H1 (cell line): ENCODE data around the gene GEN1. TPM values are rescaled to one million over a fixed set of nuclear protein-coding genes. Genes with fewer than 3 reads are reported as not detected.

Experiments
- CTCF ChIA-PET: fragments of 300-600 bp; sonication (Branson Sonifier 250); formaldehyde crosslinking; loops from one replicate; lab custom pipeline; 2021; ENCODE audit not compliant: partially characterized antibody; lab: Charles Lee
- POLR2A ChIA-PET: fragments of 300-600 bp; sonication (Branson Sonifier 250); formaldehyde crosslinking; loops from one replicate; lab custom pipeline; 2021; ENCODE audit warnings: inconsistent platforms; ENCODE audit not compliant: partially characterized antibody; lab: Charles Lee
- DNase-seq, 2 experiments: peaks; one replicate each; pipeline versions ENCODE4 v3.0.0 to v3.0.0-alpha.2; 2010 to 2022; ENCODE audit warnings: low spot score in 2 of 2, low read depth in 1 of 2, mixed read lengths in 1 of 2
- FAIRE-seq: peaks from 2 replicates; lab custom pipeline; 2011; peaks lifted over from hg19 to GRCh38; lab: Jason Lieb, UNC
- H2AFZ ChIP-seq: 2 replicates; pipeline ENCODE4 v1.8.1; 2012; ENCODE audit warnings: low read length, inconsistent platforms
- H2AK5ac ChIP-seq: 2 replicates; pipeline ENCODE4 v1.6.1; 2013; ENCODE audit warnings: low read depth, low read length
- H2BK120ac ChIP-seq: replicated peaks from 2 replicates; pipeline ENCODE3; 2013; ENCODE audit warnings: low read depth, low read length, inconsistent platforms
- H2BK12ac ChIP-seq: 2 replicates; pipeline ENCODE4 v1.6.1; 2013; ENCODE audit warnings: low read depth, low read length
- H2BK15ac ChIP-seq: 2 replicates; pipeline ENCODE4 v1.6.1; 2013; ENCODE audit warnings: low read length
- H2BK20ac ChIP-seq: 2 replicates; pipeline ENCODE4 v1.6.1; 2013; ENCODE audit warnings: low read length
- H2BK5ac ChIP-seq: 2 replicates; pipeline ENCODE4 v1.6.1; 2013; ENCODE audit warnings: low read depth, low read length
- H3K14ac ChIP-seq: 2 replicates; pipeline ENCODE4 v1.6.1; 2013; ENCODE audit warnings: inconsistent platforms; ENCODE audit not compliant: insufficient read length
- H3K18ac ChIP-seq: 2 replicates; pipeline ENCODE4 v1.6.1; 2013; ENCODE audit warnings: low read length; ENCODE audit errors: extremely low read depth
- H3K23ac ChIP-seq: 2 replicates; pipeline ENCODE4 v1.6.1; 2013; ENCODE audit warnings: inconsistent platforms; ENCODE audit not compliant: insufficient read length
- H3K23me2 ChIP-seq: 2 replicates; pipeline ENCODE4 v1.6.1; 2013; ENCODE audit warnings: low read depth, low read length
- H3K27ac ChIP-seq: 2 replicates; pipeline ENCODE4 v1.6.1; 2011; ENCODE audit warnings: low read depth, low read length, inconsistent platforms
- H3K27me3 ChIP-seq, 4 experiments: replicated peaks in 1 of 4; 1 replicate in 1 of 4; 2 replicates in 3 of 4; pipeline versions ENCODE4 v1.6.1 to v1.8.1; 2011 to 2013; ENCODE audit warnings: low read length in 3 of 4, mild to moderate bottlenecking in 3 of 4, inconsistent platforms in 2 of 4, mixed read lengths in 2 of 4, moderate library complexity in 1 of 4; ENCODE audit not compliant: control insufficient read depth in 3 of 4, insufficient read depth in 3 of 4; ENCODE audit errors: extremely low read depth in 1 of 4
- H3K36me3 ChIP-seq, 4 experiments: 2 replicates each; pipeline versions ENCODE4 v1.6.1 to v1.8.1; 2011 to 2013; ENCODE audit warnings: mild to moderate bottlenecking in 4 of 4, low read length in 3 of 4, moderate library complexity in 2 of 4, control low read depth in 1 of 4, inconsistent platforms in 1 of 4; ENCODE audit not compliant: insufficient read depth in 4 of 4, control insufficient read depth in 2 of 4
- H3K4ac ChIP-seq: replicated peaks from 2 replicates; pipeline ENCODE3; 2013; ENCODE audit warnings: low read length, low read depth, mixed read lengths, inconsistent platforms; ENCODE audit not compliant: insufficient read length
- H3K4me1 ChIP-seq, 4 experiments: replicated peaks in 1 of 4; 1 replicate in 1 of 4; 2 replicates in 3 of 4; pipeline versions ENCODE4 v1.6.1 to v1.8.1; 2011 to 2013; ENCODE audit warnings: low read length in 3 of 4, inconsistent platforms in 2 of 4, mixed read lengths in 1 of 4; ENCODE audit not compliant: insufficient read depth in 4 of 4, control insufficient read depth in 3 of 4
- H3K4me2 ChIP-seq, 2 experiments: 2 replicates each; pipeline versions ENCODE4 v1.6.1 to v1.8.1; 2011 to 2013; ENCODE audit warnings: low read depth in 2 of 2, low read length in 2 of 2, control low read depth in 1 of 2, inconsistent platforms in 1 of 2, mild to moderate bottlenecking in 1 of 2; ENCODE audit not compliant: insufficient read depth in 1 of 2
- H3K4me3 ChIP-seq, 4 experiments: fragments of 200-600, 300-600 bp in 1 of 4; sonication (generic), shearing (Covaris generic), sonication (Bioruptor Twin) in 1 of 4; 2 replicates each; pipeline versions ENCODE4 v1.5.1 to v1.8.1; 2011 to 2016; ENCODE audit warnings: low read length in 4 of 4, low read depth in 3 of 4, control low read depth in 2 of 4, inconsistent platforms in 2 of 4, mild to moderate bottlenecking in 2 of 4, mixed read lengths in 1 of 4, moderate library complexity in 1 of 4; ENCODE audit not compliant: insufficient read depth in 2 of 4; ENCODE audit errors: extremely low read depth in 1 of 4
- H3K56ac ChIP-seq: replicated peaks from 2 replicates; pipeline ENCODE3; 2013; ENCODE audit warnings: low read depth, mild to moderate bottlenecking, mixed read lengths, low read length, inconsistent platforms; ENCODE audit not compliant: insufficient read length
- H3K79me1 ChIP-seq: 2 replicates; pipeline ENCODE4 v1.6.1; 2013; ENCODE audit warnings: low read depth, low read length, control low read depth
- H3K79me2 ChIP-seq, 2 experiments: 2 replicates each; pipeline versions ENCODE4 v1.6.1 to v1.8.1; 2012 to 2013; ENCODE audit warnings: low read length in 2 of 2, mild to moderate bottlenecking in 2 of 2, inconsistent platforms in 1 of 2; ENCODE audit not compliant: insufficient read depth in 2 of 2, control insufficient read depth in 1 of 2
- H3K9ac ChIP-seq, 4 experiments: replicated peaks in 1 of 4; 1 replicate in 1 of 4; 2 replicates in 3 of 4; pipeline versions ENCODE4 v1.6.1 to v1.8.1; 2011 to 2013; ENCODE audit warnings: low read depth in 3 of 4, low read length in 3 of 4, control low read depth in 2 of 4, mild to moderate bottlenecking in 2 of 4, moderate library complexity in 2 of 4, inconsistent platforms in 1 of 4; ENCODE audit errors: extremely low read depth in 1 of 4
- H3K9me3 ChIP-seq, 2 experiments: 2 replicates each; pipeline versions ENCODE4 v1.6.1 to v1.8.1; 2012 to 2013; ENCODE audit warnings: mild to moderate bottlenecking in 2 of 2, moderate library complexity in 2 of 2, control low read depth in 1 of 2, inconsistent platforms in 1 of 2, low read depth in 1 of 2, low read length in 1 of 2, mixed read lengths in 1 of 2; ENCODE audit not compliant: insufficient read depth in 2 of 2
- H4K20me1 ChIP-seq, 2 experiments: replicated peaks in 1 of 2; 2 replicates each; pipeline versions ENCODE3 to v1.8.1; 2011 to 2013; ENCODE audit warnings: inconsistent platforms in 2 of 2, low read length in 2 of 2, mild to moderate bottlenecking in 1 of 2; ENCODE audit not compliant: insufficient read depth in 2 of 2, control insufficient read depth in 1 of 2
- H4K5ac ChIP-seq: 2 replicates; pipeline ENCODE4 v1.6.1; 2013; ENCODE audit warnings: low read length, low read depth, mixed read lengths, inconsistent platforms; ENCODE audit not compliant: insufficient read length
- H4K8ac ChIP-seq: 2 replicates; pipeline ENCODE4 v1.8.0; 2013; ENCODE audit warnings: mild to moderate bottlenecking, moderate library complexity, low read length, inconsistent platforms; ENCODE audit not compliant: insufficient read depth; ENCODE audit errors: extremely low read depth
- H4K91ac ChIP-seq: replicated peaks from 2 replicates; pipeline ENCODE3; 2013; ENCODE audit warnings: low read length, mixed read lengths, inconsistent platforms; ENCODE audit not compliant: insufficient read length
- BACH1 ChIP-seq: IDR thresholded peaks from 2 replicates; pipeline ENCODE4 v1.6.1; 2012; ENCODE audit warnings: low read length, improper control_type of control experiment
- EGR1 ChIP-seq: IDR thresholded peaks from 2 replicates; pipeline ENCODE4 v1.6.1; 2011; ENCODE audit warnings: low read depth, low read length, borderline replicate concordance
- EP300 ChIP-seq, 2 experiments: IDR thresholded peaks; 1 replicate in 1 of 2; 2 replicates in 1 of 2; pipeline ENCODE4 v1.6.1; 2011 to 2012; ENCODE audit warnings: low read depth in 2 of 2, low read length in 2 of 2, mild to moderate bottlenecking in 2 of 2, borderline replicate concordance in 1 of 2, inconsistent platforms in 1 of 2, moderate library complexity in 1 of 2
- KDM1A ChIP-seq: fragments of 200-600, 300-600 bp; sonication (generic); IDR thresholded peaks from 2 replicates; pipeline ENCODE4 v1.7.1; 2016; ENCODE audit warnings: mild to moderate bottlenecking, low read length, borderline replicate concordance
- KDM5A ChIP-seq: fragments of 200-600 bp; IDR thresholded peaks from 2 replicates; pipeline ENCODE4 v1.7.1; 2012; ENCODE audit warnings: mild to moderate bottlenecking, low read length, inconsistent platforms, mixed read lengths
- RAD21 ChIP-seq, 2 experiments: IDR thresholded peaks in 1 of 2; conservative IDR thresholded peaks in 1 of 2; 2 replicates each; pipeline ENCODE4 v1.6.1; 2011; ENCODE audit warnings: low read depth in 2 of 2, low read length in 2 of 2, improper control_type of control experiment in 1 of 2, inconsistent platforms in 1 of 2, mild to moderate bottlenecking in 1 of 2, moderate library complexity in 1 of 2
- SIX5 ChIP-seq: IDR thresholded peaks from 2 replicates; pipeline ENCODE4 v1.6.1; 2011; ENCODE audit warnings: mild to moderate bottlenecking, low read depth, low read length
- SRF ChIP-seq: IDR thresholded peaks from 2 replicates; pipeline ENCODE4 v1.6.1; 2011; ENCODE audit warnings: mild to moderate bottlenecking, low read depth, low read length, moderate library complexity
- TAF7 ChIP-seq: optimal IDR thresholded peaks from 2 replicates; pipeline ENCODE3; 2011; ENCODE audit warnings: low read depth, mild to moderate bottlenecking, inconsistent platforms, low read length, moderate library complexity, borderline replicate concordance
- TBP ChIP-seq: IDR thresholded peaks from 2 replicates; pipeline ENCODE4 v1.6.1; 2011; ENCODE audit warnings: low read depth, low read length, improper control_type of control experiment
- TEAD4 ChIP-seq: IDR thresholded peaks from 2 replicates; pipeline ENCODE4 v1.6.1; 2012; ENCODE audit warnings: low read depth, low read length, inconsistent platforms, mixed read lengths
- YY1 ChIP-seq: IDR thresholded peaks from 2 replicates; pipeline ENCODE4 v1.6.1; 2011; ENCODE audit warnings: low read depth, mild to moderate bottlenecking, low read length
- WGBS, 2 experiments: shearing (Covaris generic) in 1 of 2; methylation state at CpG; one replicate each; pipeline versions ENCODE4 v1.1.6 to v1.1.7; 2013 to 2015; ENCODE audit warnings: low lambda C conversion rate in 2 of 2, mixed read lengths in 2 of 2, inconsistent platforms in 1 of 2, low coverage in 1 of 2, missing lambda C conversion rate in 1 of 2; ENCODE audit not compliant: insufficient replicate concordance in 2 of 2, insufficient coverage in 1 of 2, insufficient read length in 1 of 2; ENCODE audit errors: extremely low coverage in 1 of 2, missing lambda C conversion rate in 1 of 2; 5-methylcytosine and 5-hydroxymethylcytosine counted together
- polyA plus RNA-seq, 7 experiments: library from polyadenylated mRNA; depleted of rRNA in 3 of 7; stranded (reverse) in 5 of 7; unstranded in 2 of 7; fragments of >200 nt in 5 of 7; fragments of 200-250 nt in 2 of 7; gene quantifications; 1 replicate in 5 of 7; 2 replicates in 1 of 7; 4 replicates in 1 of 7; pipeline versions ENCODE4 v1.2.1 to v1.2.3, GENCODE V29; 2011 to 2013; ENCODE audit warnings: missing spikeins in 2 of 7, mixed read lengths in 2 of 7
- total RNA-seq: library from RNA; stranded (reverse); fragmentation: NEBNext Ultra II Directional; extraction: Animal tissue kit (Norgen Biotek cat#: 25700); gene quantifications from 2 replicates; pipeline ENCODE4 v1.2.1, GENCODE V29; 2021
- TF ChIP-seq, protein P1 (sequence below): IDR thresholded peaks from 2 replicates; pipeline ENCODE4 v1.6.1; 2012; ENCODE audit warnings: inconsistent platforms

Gene GEN1
- total and polyA plus RNA-seq, 2 of the 8 experiments (the other 6 are each of a cell fraction or from before 2014, with no cell fraction given) = 6.9 to 19.2 TPM

DNA sequence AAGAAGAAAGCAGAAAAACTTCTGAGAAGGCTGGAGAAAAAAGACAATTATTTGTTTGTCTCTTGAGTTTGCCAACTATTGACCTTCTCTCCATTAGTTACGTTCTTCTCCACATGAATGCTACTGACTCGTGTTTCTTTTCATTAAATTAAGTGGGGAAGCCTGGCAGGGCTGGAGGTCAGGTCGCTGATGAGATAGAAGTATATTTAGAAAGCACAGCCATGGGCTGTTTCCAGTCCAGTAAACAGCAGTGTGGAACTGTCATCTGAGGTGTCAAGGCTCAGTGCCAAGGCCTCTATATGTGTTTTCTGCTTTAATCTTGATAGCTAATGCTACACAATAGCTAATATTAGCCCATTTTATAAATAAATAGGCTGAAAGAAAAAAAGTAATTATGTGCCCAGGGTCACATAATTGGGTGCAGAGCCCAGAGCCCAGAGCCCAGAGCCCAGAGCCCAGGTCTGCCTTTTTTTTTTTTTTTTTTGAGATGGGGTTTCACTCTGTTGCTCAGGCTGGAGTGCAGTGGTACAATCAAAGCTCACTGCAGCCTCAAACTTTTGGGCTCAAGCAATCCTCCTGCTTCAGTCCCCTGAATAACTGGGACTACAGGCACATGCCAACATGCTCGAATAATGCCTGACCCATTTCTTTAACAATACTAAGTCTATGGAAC, 68.6 kb downstream of the GEN1 start:
- H4K91ac ChIP-seq = no peak overlapping the region
- no peak overlapping the region for H3K4ac ChIP-seq
- no peak overlapping the region for H3K56ac ChIP-seq
- 0 out of 4 replicates have a peak overlapping the region, but pooled peaks of 1 of the 2 experiments have one; percentile 2 for H3K4me2 ChIP-seq
- H3K18ac ChIP-seq = no peak overlapping the region
- no peak overlapping the region for H2BK5ac ChIP-seq
- no peaks in the 10 kb centered on the region for H3K4me1 ChIP-seq
- H2BK12ac ChIP-seq = no peak overlapping the region
- no peak overlapping the region for H3K4me3 ChIP-seq
- H3K79me1 ChIP-seq = no peaks in the 10 kb centered on the region
- no peak overlapping the region for H4K5ac ChIP-seq
- no peak overlapping the region for H3K9ac ChIP-seq
- H3K14ac ChIP-seq = no peak overlapping the region
- H3K27me3 ChIP-seq = peaks cover 0 to 7% (median 3%) of the 10 kb centered on the region in 4 experiments; a peak in 3 of 7 replicates
- no peaks in the 10 kb centered on the region for H3K9me3 ChIP-seq
- H4K20me1 ChIP-seq = no peaks in the 10 kb centered on the region
- no peak overlapping the region for H2BK20ac ChIP-seq
- CTCF ChIA-PET = interaction anchor here (0.6 to 1.8 kb wide), 3 partner anchors 8 to 10 kb away, joined by 3 to 6 read pairs (median 6); no protein-coding TSS in a partner anchor
- no peak overlapping the region for H2BK15ac ChIP-seq
- WGBS, 2 experiments = 75% methylated on average over 4 of the region's 4 CpGs; no CpG with 5 or more reads in 1 of the 2 experiments
- H3K23me2 ChIP-seq = no peaks in the 10 kb centered on the region
- no peak overlapping the region for H3K23ac ChIP-seq
- H4K8ac ChIP-seq = no peak overlapping the region
- no peak overlapping the region for H2AFZ ChIP-seq
- DNase-seq (no peak), FAIRE-seq (no peak)
- no peaks in the 10 kb centered on the region for H3K36me3 ChIP-seq
- no peaks in the 10 kb centered on the region for H3K79me2 ChIP-seq
- no peak overlapping the region for H2BK120ac ChIP-seq
- H2AK5ac ChIP-seq = no peak overlapping the region
- POLR2A ChIA-PET = no interaction called here
- H3K27ac ChIP-seq = no peak overlapping the region
- TF ChIP-seq TEAD4 (no peak), YY1 (no peak), EGR1 (no peak), TBP (no peak), KDM5A (no peak), RAD21 (IDR thresholded peaks at IDR 0.05 in 1 of 2, conservative IDR thresholded peaks at IDR 0.05 in 1 of 2; ENCODE audit: low read depth in 2 of 2, low read length in 2 of 2) (no peak), KDM1A (no peak), SIX5 (no peak), EP300 (IDR thresholded peaks at IDR 0.05; ENCODE audit: borderline replicate concordance in 1 of 2, low read depth in 2 of 2, low read length in 2 of 2) (no peak), BACH1 (no peak), SRF (no peak), TAF7 (no peak)
- TF ChIP-seq, protein P1, sequence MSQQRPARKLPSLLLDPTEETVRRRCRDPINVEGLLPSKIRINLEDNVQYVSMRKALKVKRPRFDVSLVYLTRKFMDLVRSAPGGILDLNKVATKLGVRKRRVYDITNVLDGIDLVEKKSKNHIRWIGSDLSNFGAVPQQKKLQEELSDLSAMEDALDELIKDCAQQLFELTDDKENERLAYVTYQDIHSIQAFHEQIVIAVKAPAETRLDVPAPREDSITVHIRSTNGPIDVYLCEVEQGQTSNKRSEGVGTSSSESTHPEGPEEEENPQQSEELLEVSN = no peak
